Measurements from ENCODE around the gene FGF14.

Gene FGF14

DNA sequence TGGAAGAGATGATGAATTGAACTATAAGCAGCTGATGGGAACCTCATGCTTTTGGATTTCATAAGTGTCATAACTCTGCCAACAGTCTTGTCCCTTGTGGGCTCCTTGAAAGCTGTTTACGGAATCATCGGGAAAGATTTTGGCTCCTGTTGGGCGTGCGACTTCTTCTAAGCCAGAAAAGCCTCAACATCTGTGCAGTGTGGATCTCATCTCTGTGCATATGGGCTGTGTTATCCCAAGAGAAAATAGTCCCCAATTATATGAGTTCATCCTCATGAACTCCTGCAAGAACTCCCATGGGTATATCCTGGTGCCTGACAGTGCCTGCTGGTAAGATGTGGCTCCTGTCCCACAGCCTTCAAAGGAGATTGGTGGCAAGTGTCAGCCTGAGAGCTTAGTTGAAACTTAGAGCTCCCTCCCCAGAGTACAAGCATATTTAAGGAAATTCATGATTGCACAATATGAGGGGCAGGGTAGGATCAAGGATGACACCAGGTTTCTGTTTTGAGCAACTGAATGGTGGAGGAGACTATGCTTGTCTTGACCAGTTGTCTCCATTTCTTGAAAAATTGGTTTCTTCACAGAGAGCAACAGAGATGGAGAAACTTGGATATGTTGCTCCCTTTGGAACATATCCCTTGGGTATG is 705.9 kb downstream of the FGF14 start:
- Histone ChIP-seq H3K27ac (ENCODE audit: low read depth, low read length) (no peak overlapping the region), H3K23ac (ENCODE audit: low read length) (no peak overlapping the region), H3K4ac (ENCODE audit: low read depth, low read length) (no peak overlapping the region), H3K79me1 (ENCODE audit: low read length) (no peaks in the 10 kb centered on the region), H3K79me2 (ENCODE audit: control insufficient read depth, insufficient read depth, low read length) (no peaks in the 10 kb centered on the region), H3K56ac (ENCODE audit: low read length) (no peak overlapping the region), H3K36me3 (ENCODE audit: control insufficient read depth, insufficient read depth, low read length) (no peaks in the 10 kb centered on the region), H3K4me2 (ENCODE audit: low read length) (no peak overlapping the region), H3K18ac (ENCODE audit: low read length) (no peak overlapping the region), H3K4me3 (ENCODE audit: low read length) (no peak overlapping the region), H4K5ac (ENCODE audit: low read length) (no peak overlapping the region), H2AK5ac (ENCODE audit: low read length) (no peak overlapping the region), H2BK120ac (ENCODE audit: low read depth, low read length) (no peak overlapping the region), H3K27me3 (ENCODE audit: insufficient read depth, low read length, poor library complexity) (no peaks in the 10 kb centered on the region), H3K4me1 (ENCODE audit: control insufficient read depth, low read depth, low read length) (no peaks in the 10 kb centered on the region), H3K9ac (ENCODE audit: low read length) (no peak overlapping the region), H2BK15ac (replicated peaks; ENCODE audit: low read depth) (no peak overlapping the region), H2BK5ac (ENCODE audit: low read length) (no peak overlapping the region), H4K8ac (ENCODE audit: low read depth, low read length) (no peak overlapping the region)
- WGBS (ENCODE audit: extremely low coverage, insufficient coverage, low lambda C conversion rate): no CpG with 5 or more reads among the region's 4 CpGs
- no peak for DNase-seq

DNA sequence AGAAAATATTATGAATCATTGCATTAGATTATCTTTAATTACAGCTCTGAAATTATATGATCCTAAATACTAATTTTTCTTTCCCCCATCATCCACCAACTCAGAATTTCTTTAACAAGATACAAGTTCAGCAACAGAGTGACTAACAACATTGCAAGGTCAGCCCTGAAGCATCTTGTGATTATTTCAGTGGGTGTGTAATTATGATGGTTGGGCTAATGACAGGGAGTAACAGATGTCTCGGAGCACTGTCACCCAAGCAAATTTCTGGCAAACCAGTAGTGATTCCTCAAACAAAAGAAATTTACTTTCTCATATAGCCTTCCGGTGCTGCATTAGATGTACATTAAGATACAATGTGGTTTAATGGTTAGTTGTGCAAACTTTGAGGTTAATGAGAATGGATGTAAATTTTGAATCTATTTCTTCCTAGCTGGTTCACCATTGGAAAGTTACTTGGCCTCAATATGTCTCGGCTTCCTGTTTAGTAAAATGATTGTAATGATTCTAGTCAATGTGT is 710.4 kb downstream of the FGF14 start:
- H2BK15ac ChIP-seq (replicated peaks; ENCODE audit: low read depth): no peak overlapping the region
- no peak overlapping the region for H3K9ac ChIP-seq (ENCODE audit: low read length)
- H3K18ac ChIP-seq (ENCODE audit: low read length): no peak overlapping the region
- H3K79me2 ChIP-seq (ENCODE audit: control insufficient read depth, insufficient read depth, low read length): no peaks in the 10 kb centered on the region
- no peaks in the 10 kb centered on the region for H3K79me1 ChIP-seq (ENCODE audit: low read length)
- H3K4me3 ChIP-seq (ENCODE audit: low read length): no peak overlapping the region
- no peak overlapping the region for H2AK5ac ChIP-seq (ENCODE audit: low read length)
- H3K4ac ChIP-seq (ENCODE audit: low read depth, low read length): no peak overlapping the region
- H3K27me3 ChIP-seq (ENCODE audit: insufficient read depth, low read length, poor library complexity): no peaks in the 10 kb centered on the region
- H3K56ac ChIP-seq (ENCODE audit: low read length): no peak overlapping the region
- H4K5ac ChIP-seq (ENCODE audit: low read length): no peak overlapping the region
- DNase-seq: no peak
- H3K4me2 ChIP-seq (ENCODE audit: low read length): no peak overlapping the region
- H3K23ac ChIP-seq (ENCODE audit: low read length): no peak overlapping the region
- H3K4me1 ChIP-seq (ENCODE audit: control insufficient read depth, low read depth, low read length): no peaks in the 10 kb centered on the region
- H3K27ac ChIP-seq (ENCODE audit: low read depth, low read length): no peak overlapping the region
- no CpG with 5 or more reads among the region's 3 CpGs for WGBS (ENCODE audit: extremely low coverage, insufficient coverage, low lambda C conversion rate)
- no peaks in the 10 kb centered on the region for H3K36me3 ChIP-seq (ENCODE audit: control insufficient read depth, insufficient read depth, low read length)
- no peak overlapping the region for H2BK5ac ChIP-seq (ENCODE audit: low read length)
- H2BK120ac ChIP-seq (ENCODE audit: low read depth, low read length): no peak overlapping the region
- no peak overlapping the region for H4K8ac ChIP-seq (ENCODE audit: low read depth, low read length)

DNA sequence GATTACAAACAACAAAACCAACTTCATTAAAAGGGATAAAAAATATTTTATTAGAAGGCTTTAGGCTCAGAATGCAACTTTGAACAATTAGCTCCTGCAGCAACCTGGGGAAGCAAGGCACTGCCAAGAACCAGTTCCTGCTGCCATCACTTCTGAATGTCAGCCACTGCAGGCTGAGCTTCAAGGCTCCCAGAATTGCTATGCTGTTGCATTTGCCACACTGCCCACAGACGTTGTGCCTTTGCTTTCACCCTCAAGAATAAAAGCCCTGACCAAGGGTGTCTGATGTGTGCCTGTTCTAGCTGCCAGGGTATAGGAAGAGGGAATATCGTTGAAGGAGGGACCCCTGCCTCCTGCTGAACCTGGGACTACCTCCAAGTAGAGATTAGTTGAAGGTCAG is 711.0 kb downstream of the FGF14 start:
- H4K8ac ChIP-seq (ENCODE audit: low read depth, low read length): no peak overlapping the region
- no peak overlapping the region for H2BK5ac ChIP-seq (ENCODE audit: low read length)
- no peak overlapping the region for H3K4me2 ChIP-seq (ENCODE audit: low read length)
- H3K36me3 ChIP-seq (ENCODE audit: control insufficient read depth, insufficient read depth, low read length): no peaks in the 10 kb centered on the region
- H3K56ac ChIP-seq (ENCODE audit: low read length): no peak overlapping the region
- no peak overlapping the region for H3K27ac ChIP-seq (ENCODE audit: low read depth, low read length)
- no peak overlapping the region for H3K4me3 ChIP-seq (ENCODE audit: low read length)
- H3K79me2 ChIP-seq (ENCODE audit: control insufficient read depth, insufficient read depth, low read length): no peaks in the 10 kb centered on the region
- H3K23ac ChIP-seq (ENCODE audit: low read length): no peak overlapping the region
- H2BK120ac ChIP-seq (ENCODE audit: low read depth, low read length): no peak overlapping the region
- no peak for DNase-seq
- H4K5ac ChIP-seq (ENCODE audit: low read length): no peak overlapping the region
- H3K27me3 ChIP-seq (ENCODE audit: insufficient read depth, low read length, poor library complexity): no peaks in the 10 kb centered on the region
- H2AK5ac ChIP-seq (ENCODE audit: low read length): no peak overlapping the region
- no peaks in the 10 kb centered on the region for H3K79me1 ChIP-seq (ENCODE audit: low read length)
- no peaks in the 10 kb centered on the region for H3K4me1 ChIP-seq (ENCODE audit: control insufficient read depth, low read depth, low read length)
- WGBS (ENCODE audit: extremely low coverage, insufficient coverage, low lambda C conversion rate): no CpG with 5 or more reads among the region's 2 CpGs
- no peak overlapping the region for H3K9ac ChIP-seq (ENCODE audit: low read length)
- no peak overlapping the region for H3K18ac ChIP-seq (ENCODE audit: low read length)
- H3K4ac ChIP-seq (ENCODE audit: low read depth, low read length): no peak overlapping the region
- H2BK15ac ChIP-seq (replicated peaks; ENCODE audit: low read depth): no peak overlapping the region

DNA sequence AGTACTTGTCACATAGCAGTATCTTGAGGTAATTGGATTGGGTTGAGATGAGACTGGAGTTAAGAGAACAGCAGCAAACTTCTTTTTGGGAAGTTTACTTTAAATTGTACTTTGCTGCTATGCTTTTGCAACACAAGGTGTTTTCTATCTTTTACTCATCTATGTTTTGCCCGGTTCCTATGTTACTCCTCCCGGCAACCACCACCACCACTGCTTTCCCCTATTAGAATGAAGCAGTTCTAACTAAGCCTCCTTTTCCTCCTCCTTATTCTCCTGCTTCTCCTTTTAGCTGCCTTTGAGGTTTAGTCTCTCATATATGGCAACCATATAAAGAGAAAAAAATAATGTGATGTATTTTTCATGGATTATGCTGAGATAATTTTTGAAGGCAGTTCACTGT is 715.8 kb downstream of the FGF14 start:
- Histone ChIP-seq H3K79me2 (ENCODE audit: control insufficient read depth, insufficient read depth, low read length) (no peaks in the 10 kb centered on the region), H3K79me1 (ENCODE audit: low read length) (no peaks in the 10 kb centered on the region), H2BK120ac (ENCODE audit: low read depth, low read length) (no peak overlapping the region), H4K8ac (ENCODE audit: low read depth, low read length) (no peak overlapping the region), H3K23ac (ENCODE audit: low read length) (no peak overlapping the region), H3K27ac (ENCODE audit: low read depth, low read length) (no peak overlapping the region), H3K9ac (ENCODE audit: low read length) (no peak overlapping the region), H2AK5ac (ENCODE audit: low read length) (no peak overlapping the region), H4K5ac (ENCODE audit: low read length) (no peak overlapping the region), H3K56ac (ENCODE audit: low read length) (no peak overlapping the region), H3K4me2 (ENCODE audit: low read length) (no peak overlapping the region), H2BK15ac (replicated peaks; ENCODE audit: low read depth) (no peak overlapping the region), H3K4me3 (ENCODE audit: low read length) (no peak overlapping the region), H3K4me1 (ENCODE audit: control insufficient read depth, low read depth, low read length) (no peaks in the 10 kb centered on the region), H3K27me3 (ENCODE audit: insufficient read depth, low read length, poor library complexity) (no peaks in the 10 kb centered on the region), H2BK5ac (ENCODE audit: low read length) (no peak overlapping the region), H3K18ac (ENCODE audit: low read length) (no peak overlapping the region), H3K4ac (ENCODE audit: low read depth, low read length) (no peak overlapping the region), H3K36me3 (ENCODE audit: control insufficient read depth, insufficient read depth, low read length) (no peaks in the 10 kb centered on the region)
- no peak for DNase-seq
- no CpG with 5 or more reads among the region's 2 CpGs for WGBS (ENCODE audit: extremely low coverage, insufficient coverage, low lambda C conversion rate)

DNA sequence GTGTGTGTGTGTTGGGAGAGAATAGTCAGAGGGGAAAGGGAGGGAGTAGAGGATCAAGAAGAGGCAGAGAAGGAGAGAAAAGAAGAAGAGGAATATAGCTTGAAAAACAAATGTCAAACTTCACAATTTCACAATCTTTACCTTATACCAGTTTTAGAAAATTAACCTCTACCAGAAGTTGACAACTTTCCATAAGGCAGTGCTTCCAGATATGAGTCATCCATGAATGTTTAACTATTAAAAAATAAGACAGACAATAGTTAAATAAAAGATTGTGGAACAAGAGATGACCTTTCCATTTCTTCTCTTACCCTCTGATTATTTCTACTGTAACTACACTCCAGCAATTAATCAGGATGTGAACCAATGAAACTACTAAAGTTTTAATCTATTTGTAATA is 720.0 kb downstream of the FGF14 start:
- Histone ChIP-seq H3K4me2 (ENCODE audit: low read length) (no peak overlapping the region), H3K27ac (ENCODE audit: low read depth, low read length) (no peak overlapping the region), H3K4me3 (ENCODE audit: low read length) (no peak overlapping the region), H3K79me2 (ENCODE audit: control insufficient read depth, insufficient read depth, low read length) (no peaks in the 10 kb centered on the region), H3K79me1 (ENCODE audit: low read length) (no peaks in the 10 kb centered on the region), H2BK15ac (replicated peaks; ENCODE audit: low read depth) (no peak overlapping the region), H3K36me3 (ENCODE audit: control insufficient read depth, insufficient read depth, low read length) (no peaks in the 10 kb centered on the region), H4K8ac (ENCODE audit: low read depth, low read length) (no peak overlapping the region), H3K18ac (ENCODE audit: low read length) (no peak overlapping the region), H3K56ac (ENCODE audit: low read length) (no peak overlapping the region), H3K23ac (ENCODE audit: low read length) (no peak overlapping the region), H2BK120ac (ENCODE audit: low read depth, low read length) (no peak overlapping the region), H2AK5ac (ENCODE audit: low read length) (no peak overlapping the region), H3K27me3 (ENCODE audit: insufficient read depth, low read length, poor library complexity) (no peaks in the 10 kb centered on the region), H3K4me1 (ENCODE audit: control insufficient read depth, low read depth, low read length) (no peaks in the 10 kb centered on the region), H4K5ac (ENCODE audit: low read length) (no peak overlapping the region), H3K4ac (ENCODE audit: low read depth, low read length) (no peak overlapping the region), H2BK5ac (ENCODE audit: low read length) (no peak overlapping the region), H3K9ac (ENCODE audit: low read length) (no peak overlapping the region)
- DNase-seq: no peak
